NCI-H2196 (cell line): ENCODE results near the gene OXLD1.

Experiments used
- DNase-seq: peaks from one replicate; lab custom pipeline; 2025; ENCODE audit not compliant: unreplicated experiment; lab: John Stamatoyannopoulos, UW

Gene OXLD1

DNA sequence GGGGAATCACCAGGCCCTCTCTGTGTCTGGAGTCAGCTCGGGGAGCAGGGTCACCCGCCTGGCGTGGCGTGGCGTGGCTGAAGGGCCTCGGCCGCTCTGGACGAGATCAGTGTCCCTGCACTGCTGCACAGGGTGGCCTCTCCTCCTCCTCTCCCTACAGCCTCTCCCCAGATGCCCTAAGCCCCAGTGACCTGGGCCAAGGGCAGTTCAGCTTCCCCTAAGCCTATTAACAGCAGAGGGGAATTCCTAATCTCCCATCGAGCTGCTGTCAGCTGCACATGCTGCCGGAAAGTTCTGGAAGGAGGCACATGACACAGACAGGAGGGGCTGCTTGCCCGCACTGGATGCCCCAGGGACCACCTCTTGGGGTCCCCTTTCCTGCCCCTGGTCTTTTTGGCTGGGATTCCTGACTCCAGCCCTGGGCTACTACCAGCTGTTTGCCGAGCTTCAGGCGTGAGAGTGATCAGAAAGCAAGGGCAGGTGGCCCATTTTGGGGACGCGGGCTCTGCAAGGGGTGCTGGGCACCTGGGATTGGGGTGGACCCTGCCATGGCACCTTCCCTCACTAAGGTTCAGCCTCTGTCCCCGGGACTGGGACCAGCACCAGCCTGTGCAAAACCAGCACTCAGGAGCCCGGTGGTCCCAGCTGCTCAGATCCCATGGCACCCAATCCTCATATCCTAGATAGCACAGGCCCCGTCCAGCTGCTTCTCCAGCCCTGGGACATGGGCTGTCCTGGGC lies 10.9 kb downstream of the OXLD1 start:
- no peak for DNase-seq

DNA sequence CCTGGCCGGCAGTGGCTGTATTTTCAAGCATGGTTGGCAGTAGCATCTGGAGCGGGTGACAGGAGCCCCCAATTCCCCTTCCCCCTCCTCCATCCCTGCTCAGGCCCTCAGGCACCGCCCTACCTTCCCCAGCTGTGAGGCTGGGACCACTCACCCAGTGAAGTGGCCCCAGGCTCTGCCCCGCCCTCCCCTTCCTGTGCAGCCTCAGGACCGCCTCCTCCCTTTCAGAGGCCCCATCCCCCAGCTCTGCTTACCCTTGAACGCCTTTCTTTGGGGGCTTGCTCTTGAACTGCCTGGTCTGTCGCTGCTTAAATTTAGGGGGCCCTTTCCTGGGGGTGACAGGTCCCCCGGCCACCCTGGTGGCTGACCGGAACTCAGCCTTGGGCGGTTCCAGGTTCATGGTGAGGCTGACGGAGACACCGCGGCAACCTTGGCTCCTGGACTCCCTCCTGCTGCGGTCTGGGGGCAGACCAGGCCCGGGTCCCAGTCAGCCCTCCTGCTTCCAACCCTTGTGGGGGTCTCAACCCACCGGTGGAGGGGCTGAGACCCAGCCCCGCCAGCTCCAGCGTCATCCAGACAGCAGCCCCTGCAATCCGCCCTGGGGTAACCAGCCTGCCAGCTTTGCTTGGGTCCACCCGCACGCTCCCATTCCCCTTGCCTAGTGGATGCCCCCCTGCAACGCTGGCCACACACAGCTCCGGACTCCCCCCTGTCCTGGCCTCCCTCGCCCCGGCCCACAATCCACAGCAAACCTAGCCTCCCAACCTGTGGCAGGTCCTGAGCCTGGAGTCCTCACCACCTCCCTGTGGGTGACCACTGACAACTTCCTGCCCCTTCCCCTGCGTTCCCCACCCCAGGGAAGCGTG lies 13.3 kb downstream of the OXLD1 start:
- DNase-seq: no peak

DNA sequence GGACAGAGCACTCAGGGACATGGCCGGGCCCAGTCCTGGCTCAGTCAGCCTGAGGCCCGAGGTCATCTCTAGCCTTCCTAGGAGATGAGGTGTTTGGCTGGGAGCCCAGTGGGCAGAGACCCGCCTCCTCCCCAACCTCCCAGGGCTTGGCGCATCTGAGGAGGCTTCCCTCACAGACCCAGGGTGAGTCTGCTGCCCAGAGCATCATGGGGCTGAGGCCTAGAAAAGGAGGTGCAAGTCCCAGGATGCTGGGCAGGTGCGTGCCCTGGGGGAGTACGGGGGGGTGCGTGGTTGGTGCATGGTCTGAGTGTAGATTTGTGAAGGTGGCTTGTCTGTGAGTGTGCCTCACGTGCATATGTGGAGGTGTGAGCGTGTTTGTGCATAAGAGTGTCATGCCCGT lies 14.7 kb downstream of the OXLD1 start:
- DNase-seq: peak; percentile 85

GRCh38 chr17:81650951-81651350 lies 15.5 kb downstream of the OXLD1 start:
- no peak for DNase-seq

- no peak for DNase-seq
Observed at GRCh38 chr17:81648707-81649085, 17.7 kb downstream of the OXLD1 start.

GRCh38 chr17:81648013-81648706 lies 18.2 kb downstream of the OXLD1 start:
- DNase-seq: no peak

DNA sequence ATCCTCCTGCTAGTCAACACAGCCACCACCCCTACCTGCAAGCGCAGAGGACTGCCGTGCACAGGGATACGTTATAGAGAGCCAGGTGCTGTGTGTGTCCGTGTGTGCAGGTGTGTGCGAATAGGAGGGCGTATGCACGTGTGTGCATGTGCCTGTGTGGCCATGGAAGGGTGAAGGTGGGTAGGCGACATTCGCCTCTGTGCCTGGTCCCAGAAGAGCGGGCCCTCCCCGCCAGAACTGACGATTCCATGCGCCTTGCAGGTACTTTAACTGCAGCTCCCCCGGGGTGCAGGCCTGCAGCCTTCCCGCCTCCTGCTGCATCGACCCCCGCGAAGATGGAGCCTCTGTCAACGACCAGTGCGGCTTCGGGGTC lies 18.8 kb downstream of the OXLD1 start:
- DNase-seq: no peak

GRCh38 chr17:81646869-81647600 lies 19.4 kb downstream of the OXLD1 start:
- DNase-seq: no peak

- DNase-seq: no peak
Observed at GRCh38 chr17:81644976-81645952, 21.1 kb downstream of the OXLD1 start.

DNA sequence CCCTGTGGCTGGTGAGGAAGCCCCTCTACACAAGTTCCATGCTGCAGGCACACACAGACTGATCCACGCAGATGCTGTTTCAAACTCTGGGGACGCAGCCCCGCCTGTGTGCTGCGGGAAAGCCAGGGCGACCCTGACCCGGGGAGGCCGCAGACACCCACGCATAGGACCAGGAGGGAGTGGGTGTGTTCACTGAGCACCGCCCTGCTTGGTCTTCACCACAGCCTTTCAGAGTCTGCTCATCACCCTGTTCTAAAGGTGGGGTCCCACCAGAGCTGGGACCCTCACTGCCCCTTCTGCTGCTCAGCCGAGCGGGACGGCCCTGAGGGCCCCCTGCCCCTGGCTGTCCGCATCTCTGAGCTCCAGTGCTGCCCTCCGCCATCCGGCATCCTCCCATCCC lies 21.9 kb downstream of the OXLD1 start:
- no peak for DNase-seq

- no peak for DNase-seq
Observed at GRCh38 chr17:81641825-81642489, 24.4 kb downstream of the OXLD1 start.

DNA sequence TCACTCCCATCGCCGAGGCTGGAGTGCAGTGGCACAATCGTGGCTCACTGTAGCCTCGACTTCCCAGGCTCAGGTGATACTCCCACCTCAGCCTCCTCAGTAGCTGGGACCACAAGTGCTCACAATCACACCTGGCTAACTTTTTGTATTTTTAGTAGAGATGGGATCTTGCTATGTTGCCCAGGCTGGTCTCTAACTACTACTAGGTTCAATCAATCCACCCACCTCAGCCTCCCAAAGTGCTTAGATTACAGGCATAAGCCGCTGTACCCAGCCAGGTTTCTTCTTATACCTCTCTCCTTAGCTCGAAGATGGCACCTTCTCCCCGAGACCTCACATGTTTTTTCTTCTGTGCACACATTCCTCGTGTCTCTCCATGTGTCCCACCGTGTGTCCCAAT lies 26.4 kb downstream of the OXLD1 start:
- no peak for DNase-seq

- no peak for DNase-seq
Observed at GRCh38 chr17:81638683-81639082, 27.7 kb downstream of the OXLD1 start.

GRCh38 chr17:81636505-81637288 lies 29.7 kb downstream of the OXLD1 start, which contains the start of the genes NPLOC4 and TSPAN10:
NPLOC4 (minus strand) TSS chr17:81637112; CDS start chr17:81636930, 182 bp downstream.
TSPAN10 (plus strand) TSS chr17:81637196; CDS start chr17:81642413, 5,217 bp downstream.
- DNase-seq: peak; percentile 95

DNA sequence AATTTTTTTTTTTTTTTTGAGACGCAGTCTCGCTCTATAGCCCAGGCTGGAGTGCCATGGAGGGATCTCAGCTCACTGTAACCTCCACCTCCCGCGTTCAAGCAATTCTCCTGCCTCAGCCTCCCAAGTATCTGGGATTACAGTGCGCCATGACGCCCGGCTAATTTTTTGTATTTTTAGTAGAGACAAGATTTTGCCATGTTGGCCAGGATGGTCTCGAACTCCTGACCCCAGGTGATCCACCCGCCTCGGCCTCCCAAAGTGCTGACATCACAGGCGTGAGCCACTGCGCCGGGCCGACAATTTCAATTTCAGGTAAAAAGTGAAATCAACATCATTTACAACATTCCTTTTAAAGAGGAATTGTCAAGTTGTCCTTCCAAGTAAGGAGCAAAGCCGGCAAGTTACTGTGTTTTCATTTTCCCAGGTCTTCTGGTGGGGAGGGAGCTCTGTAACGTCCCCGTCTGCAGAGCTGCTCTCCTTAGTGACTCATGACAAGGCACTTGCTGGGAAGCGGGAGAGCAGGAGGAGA lies 30.4 kb downstream of the OXLD1 start:
- DNase-seq: no peak

- DNase-seq: no peak
Observed at GRCh38 chr17:81635431-81635830, 31.0 kb downstream of the OXLD1 start.

DNA sequence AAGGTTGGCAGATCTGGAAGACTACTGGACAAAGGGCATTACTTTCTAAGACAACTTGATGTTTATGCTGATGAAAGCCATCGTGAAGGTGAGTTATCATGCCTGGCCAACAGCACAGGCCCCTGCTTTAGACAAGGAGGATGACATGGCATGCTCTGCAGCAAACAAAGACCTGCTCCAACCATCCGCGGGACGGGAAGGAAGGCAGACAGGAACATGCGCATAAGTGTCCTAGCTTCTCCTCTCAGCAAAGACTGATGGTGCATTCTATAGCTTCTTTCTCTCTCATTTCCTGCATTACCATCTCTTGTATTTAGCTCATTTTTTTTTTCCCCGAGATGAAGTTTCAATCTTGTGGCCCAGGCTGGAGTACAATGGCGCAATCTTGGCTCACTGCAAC lies 34.9 kb downstream of the OXLD1 start:
- DNase-seq: no peak

DNA sequence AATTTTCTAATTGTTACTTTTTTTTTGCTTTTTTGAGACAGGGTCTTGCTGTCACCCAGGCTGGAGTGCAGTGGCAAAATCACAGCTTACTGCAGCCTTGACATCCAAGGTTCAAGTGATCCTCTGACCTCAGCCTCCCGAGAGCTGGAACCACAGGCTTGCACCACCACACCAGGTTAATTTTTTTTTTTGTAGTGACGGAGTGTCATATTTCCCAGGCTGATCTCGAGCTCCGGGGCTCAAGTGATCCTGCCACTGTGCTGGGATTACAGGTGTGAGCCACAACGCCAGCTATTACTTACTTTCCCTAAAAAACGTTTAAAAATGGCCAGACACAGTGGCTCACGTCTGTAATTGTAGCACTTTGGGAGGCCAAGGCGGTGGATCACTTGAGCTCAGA lies 36.1 kb downstream of the OXLD1 start:
- DNase-seq: no peak
